OCI-LY1 (cell line): ENCODE results near the gene GANC.

ENCODE experiments used
- H2AFZ ChIP-seq: fragments of 200-600 bp; sonication (generic), shearing (Covaris generic); 2 replicates; pipeline ENCODE4 v1.6.0; 2014; ENCODE audit warnings: antibody characterized with exemption, mild to moderate bottlenecking, low read length
- H3F3A ChIP-seq: fragments of 200-600 bp; sonication (generic), shearing (Covaris generic); 2 replicates; pipeline ENCODE4 v1.6.0; 2014; ENCODE audit warnings: mild to moderate bottlenecking, antibody characterized with exemption, low read length, moderate library complexity; ENCODE audit not compliant: insufficient read depth
- H3K27ac ChIP-seq: fragments of 200-600 bp; sonication (generic); 2 replicates; pipeline ENCODE4 v1.5.1; 2014; ENCODE audit warnings: low read length, mixed run types, mild to moderate bottlenecking, low read depth; ENCODE audit not compliant: poor library complexity, severe bottlenecking
- H3K27me3 ChIP-seq: fragments of 200-600 bp; sonication (generic); 2 replicates; pipeline ENCODE4 v1.6.0; 2014; ENCODE audit warnings: antibody characterized with exemption, mild to moderate bottlenecking, low read length, moderate library complexity; ENCODE audit not compliant: insufficient read depth
- H3K36me3 ChIP-seq: fragments of 200-600 bp; sonication (generic); 2 replicates; pipeline ENCODE4 v1.6.1; 2014; ENCODE audit warnings: mild to moderate bottlenecking, antibody characterized with exemption, low read length, moderate library complexity, mixed read lengths; ENCODE audit not compliant: insufficient read depth
- H3K4me1 ChIP-seq: fragments of 200-600 bp; sonication (generic); 2 replicates; pipeline ENCODE4 v1.5.1; 2014; ENCODE audit warnings: mild to moderate bottlenecking, low read length, moderate library complexity; ENCODE audit not compliant: insufficient read depth, severe bottlenecking
- H3K4me2 ChIP-seq: fragments of 200-600 bp; sonication (generic), shearing (Covaris generic); 2 replicates; pipeline ENCODE4 v1.6.1; 2014; ENCODE audit warnings: low read length
- H3K4me3 ChIP-seq: fragments of 200-600 bp; sonication (generic); 2 replicates; pipeline ENCODE4 v1.5.1; 2014; ENCODE audit warnings: low read length, low read depth, mild to moderate bottlenecking, mixed read lengths; ENCODE audit not compliant: poor library complexity, severe bottlenecking
- H3K79me2 ChIP-seq: fragments of 200-600 bp; shearing (Covaris generic); 2 replicates; pipeline ENCODE4 v1.6.1; 2016; ENCODE audit warnings: mixed run types, low read length, mixed read lengths; ENCODE audit not compliant: insufficient read depth
- H3K9ac ChIP-seq: fragments of 200-600 bp; sonication (generic), shearing (Covaris generic); 2 replicates; pipeline ENCODE4 v1.6.1; 2014; ENCODE audit warnings: mild to moderate bottlenecking, low read length, mixed read lengths
- H3K9me2 ChIP-seq: fragments of 200-600 bp; sonication (generic), shearing (Covaris generic); 2 replicates; pipeline ENCODE4 v1.6.1; 2014; ENCODE audit warnings: low read depth, mild to moderate bottlenecking, low read length, mixed read lengths
- H3K9me3 ChIP-seq: fragments of 200-600 bp; shearing (Covaris generic); 2 replicates; pipeline ENCODE4 v1.6.1; 2014; ENCODE audit warnings: low read length, mixed read lengths
- H4K20me1 ChIP-seq: fragments of 200-600 bp; sonication (generic), shearing (Covaris generic); 2 replicates; pipeline ENCODE4 v1.6.0; 2016; ENCODE audit warnings: mild to moderate bottlenecking, low read length; ENCODE audit not compliant: insufficient read depth
- CTCF ChIP-seq: fragments of 200-600 bp; sonication (generic), shearing (Covaris generic); IDR thresholded peaks from 2 replicates; pipeline ENCODE4 v1.5.1; 2017; ENCODE audit warnings: mild to moderate bottlenecking, antibody characterized with exemption, low read length, moderate library complexity, mixed read lengths
- EZH2 ChIP-seq: fragments of 200-600 bp; sonication (generic), shearing (Covaris generic); IDR thresholded peaks from 2 replicates; pipeline ENCODE4 v1.8.0; 2017; ENCODE audit warnings: borderline replicate concordance, mixed run types, mild to moderate bottlenecking, antibody characterized with exemption, low read length, moderate library complexity, mixed read lengths

The GANC gene

GRCh38 chr15:42275780-42276391, 2.9 kb downstream of the GANC start:
- Histone ChIP-seq H3K4me1 (peaks cover 43% of the 10 kb centered on the region), H3K27ac (peak overlapping the region; percentile 11), H3K79me2 (peaks cover 20% of the 10 kb centered on the region), H3K36me3 (peaks cover 6% of the 10 kb centered on the region; the same call in 1 of the 2 replicates), H3K27me3 (no peaks in the 10 kb centered on the region), H3K4me3 (peak overlapping the region; percentile 83), H3K9me3 (no peaks in the 10 kb centered on the region), H2AFZ (0 out of 2 replicates have a peak overlapping the region, but pooled peaks have one; percentile 14), H3K9ac (peak overlapping the region; percentile 21; the same call in 1 of the 2 replicates), H3K4me2 (peak overlapping the region; percentile 89), H4K20me1 (no peaks in the 10 kb centered on the region), H3F3A (no peaks in the 10 kb centered on the region), H3K9me2 (no peaks in the 10 kb centered on the region)
- TF ChIP-seq CTCF (no peak), EZH2 (no peak)

GRCh38 chr15:42276762-42277161, 3.8 kb downstream of the GANC start:
- H3K36me3 ChIP-seq, result no peaks in the 10 kb centered on the region
- TF ChIP-seq EZH2, result no peak
- TF ChIP-seq CTCF, result no peak

GRCh38 chr15:42279234-42279723, 6.3 kb downstream of the GANC start:
- Histone ChIP-seq H3K9me3 (no peaks in the 10 kb centered on the region), H3K9ac (no peak overlapping the region), H3K27ac (no peak overlapping the region), H3K79me2 (no peaks in the 10 kb centered on the region), H2AFZ (no peak overlapping the region), H3F3A (no peaks in the 10 kb centered on the region), H3K4me3 (no peak overlapping the region), H3K36me3 (no peaks in the 10 kb centered on the region), H4K20me1 (no peaks in the 10 kb centered on the region), H3K27me3 (no peaks in the 10 kb centered on the region), H3K4me2 (no peak overlapping the region), H3K4me1 (peaks cover 25% of the 10 kb centered on the region), H3K9me2 (no peaks in the 10 kb centered on the region)
- TF ChIP-seq CTCF (no peak), EZH2 (no peak)

More at GRCh38 chr15:42276762-42277161, 3.8 kb downstream of the GANC start:
- Histone ChIP-seq H3K4me2 (no peak overlapping the region), H3K9me2 (no peaks in the 10 kb centered on the region), H4K20me1 (no peaks in the 10 kb centered on the region), H3K79me2 (peaks cover 12% of the 10 kb centered on the region), H3K27ac (no peak overlapping the region), H3K4me3 (no peak overlapping the region), H2AFZ (no peak overlapping the region), H3K9ac (no peak overlapping the region), H3K9me3 (no peaks in the 10 kb centered on the region), H3K27me3 (no peaks in the 10 kb centered on the region), H3F3A (no peaks in the 10 kb centered on the region), H3K4me1 (peaks cover 36% of the 10 kb centered on the region)
